DOHH2 (cell line): ENCODE measurements around the gene CREG2.

Experiments used
- EZH2phosphoT487 ChIP-seq: fragments of 200-600 bp; sonication (generic); IDR thresholded peaks from 2 replicates; pipeline ENCODE4 v1.6.1; 2017; ENCODE audit warnings: borderline replicate concordance, mild to moderate bottlenecking, antibody characterized with exemption, low read length, moderate library complexity, mixed read lengths
- TF ChIP-seq, protein P1 (sequence below): fragments of 200-600 bp; sonication (generic); IDR thresholded peaks from one replicate; pipeline ENCODE4 v1.5.1; 2014; ENCODE audit warnings: antibody characterized with exemption, mild to moderate bottlenecking, low read depth, low read length; ENCODE audit not compliant: poor library complexity, severe bottlenecking

DNA sequence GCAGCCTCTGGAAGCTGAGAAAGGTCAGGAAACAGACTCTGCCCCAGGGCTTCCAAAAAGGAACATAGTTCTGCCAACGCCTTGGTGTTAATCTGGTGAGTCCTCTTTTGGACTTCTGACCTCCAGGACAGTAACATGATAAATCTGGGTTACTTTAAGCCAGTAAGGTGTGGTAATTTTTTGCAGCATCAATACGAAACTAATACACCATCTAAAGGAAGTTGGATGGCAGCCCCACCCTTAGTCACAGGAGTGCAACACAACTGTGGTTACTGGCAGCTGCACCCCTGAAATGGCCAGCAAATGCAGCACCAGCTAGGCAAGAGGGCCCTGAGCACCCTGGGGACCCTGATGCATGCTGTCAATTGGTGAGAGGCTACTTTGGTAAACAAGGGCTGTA lies 25.8 kb downstream of the CREG2 start:
- TF ChIP-seq, protein P1, sequence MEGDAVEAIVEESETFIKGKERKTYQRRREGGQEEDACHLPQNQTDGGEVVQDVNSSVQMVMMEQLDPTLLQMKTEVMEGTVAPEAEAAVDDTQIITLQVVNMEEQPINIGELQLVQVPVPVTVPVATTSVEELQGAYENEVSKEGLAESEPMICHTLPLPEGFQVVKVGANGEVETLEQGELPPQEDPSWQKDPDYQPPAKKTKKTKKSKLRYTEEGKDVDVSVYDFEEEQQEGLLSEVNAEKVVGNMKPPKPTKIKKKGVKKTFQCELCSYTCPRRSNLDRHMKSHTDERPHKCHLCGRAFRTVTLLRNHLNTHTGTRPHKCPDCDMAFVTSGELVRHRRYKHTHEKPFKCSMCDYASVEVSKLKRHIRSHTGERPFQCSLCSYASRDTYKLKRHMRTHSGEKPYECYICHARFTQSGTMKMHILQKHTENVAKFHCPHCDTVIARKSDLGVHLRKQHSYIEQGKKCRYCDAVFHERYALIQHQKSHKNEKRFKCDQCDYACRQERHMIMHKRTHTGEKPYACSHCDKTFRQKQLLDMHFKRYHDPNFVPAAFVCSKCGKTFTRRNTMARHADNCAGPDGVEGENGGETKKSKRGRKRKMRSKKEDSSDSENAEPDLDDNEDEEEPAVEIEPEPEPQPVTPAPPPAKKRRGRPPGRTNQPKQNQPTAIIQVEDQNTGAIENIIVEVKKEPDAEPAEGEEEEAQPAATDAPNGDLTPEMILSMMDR: no peak
- TF ChIP-seq EZH2phosphoT487: no peak
